Adrenal gland (tissue), 12 donors: ENCODE measurements around the gene ISG20L2. TPM values are rescaled to one million over a fixed set of nuclear protein-coding genes. Genes with fewer than 3 reads are reported as not detected.

Experiments used
- DNase-seq, 7 donors: peaks; one replicate each; pipeline ENCODE4 v3.0.0-alpha.2; 2019 to 2020
- H3K27ac ChIP-seq, 5 donors: fragments of 200-600 bp; sonication (generic) in 4 of 5; 1 replicate in 3 of 5; 2 replicates in 2 of 5; pipeline versions ENCODE4 v1.5.1 to v1.8.0; 2016 to 2020; ENCODE audit warnings: mild to moderate bottlenecking in 1 of 5
- H3K27me3 ChIP-seq: fragments of 200-600 bp; 2 replicates; pipeline ENCODE4 v1.8.0; 2021
- H3K36me3 ChIP-seq, 2 donors: fragments of 200-600 bp; replicated peaks in 1 of 2; 1 replicate in 1 of 2; 2 replicates in 1 of 2; pipeline versions ENCODE4 v1.5.1 to v1.8.0; 2018 to 2022
- H3K4me1 ChIP-seq, 2 donors: fragments of 200-600 bp; replicated peaks in 1 of 2; 1 replicate in 1 of 2; 2 replicates in 1 of 2; pipeline versions ENCODE4 v1.5.1 to v1.8.0; 2018 to 2021
- H3K4me3 ChIP-seq, 4 donors: fragments of 200-600 bp; sonication (generic) in 3 of 4; one replicate each; pipeline ENCODE4 v1.5.1; 2016 to 2018
- H3K9me3 ChIP-seq, 3 donors: fragments of 200-600 bp; sonication (generic) in 1 of 3; replicated peaks in 1 of 3; 1 replicate in 2 of 3; 2 replicates in 1 of 3; pipeline versions ENCODE4 v1.5.1 to v1.8.0; 2016 to 2021
- POLR2A ChIP-seq, 2 donors: fragments of 450-650 bp; IDR thresholded peaks; one replicate each; pipeline ENCODE4 v1.6.1; 2017; ENCODE audit warnings: antibody characterized with exemption in 2 of 2, mild to moderate bottlenecking in 2 of 2, moderate library complexity in 1 of 2
- WGBS, 4 donors: extraction: QIAGEN DNeasy Blood & Tissue Kit in 2 of 4; methylation state at CpG; one replicate each; pipeline versions ENCODE4 v1.1.5 to v1.1.7; 2013 to 2017; 5-methylcytosine and 5-hydroxymethylcytosine counted together
- intact Hi-C, 2 donors: fragments of 100-400 bp; cut with DNase I; formaldehyde crosslinking; loops; one replicate each; pipeline versions ENCODE4 v1.14.1 to v1.15.0; 2022 to 2023
- polyA plus RNA-seq, 3 donors: library from polyadenylated mRNA; stranded (reverse); fragments of 200-250 nt in 2 of 3; fragments of 350-450 nt in 1 of 3; fragmentation: Illumina TruSeq in 1 of 3; extraction: RNeasy Lipid Tissue Mini Kit (QIAGEN cat#74804) in 1 of 3; gene quantifications; one replicate each; pipeline ENCODE4 v1.2.3, GENCODE V29; 2013 to 2014
- total RNA-seq, 9 donors: library from RNA; depleted of rRNA in 4 of 9; stranded (reverse); fragments of >200 nt in 4 of 9; fragments of 120-200 nt in 1 of 9; fragmentation: NEBNext Ultra II Directional in 1 of 9; extraction: Animal tissue kit (Norgen Biotek cat#: 25700) in 1 of 9; gene quantifications; one replicate each; pipeline versions ENCODE4 v1.1.0 to v1.2.4, GENCODE V29; 2013 to 2023
- TF ChIP-seq, protein P1 (sequence below), 6 experiments: fragments of 450-650 bp in 4 of 6; fragments of 200-600 bp in 2 of 6; sonication (generic) in 1 of 6; IDR thresholded peaks; 1 replicate in 5 of 6; 2 replicates in 1 of 6; pipeline versions ENCODE4 v1.5.1 to v1.8.0; 2016 to 2021; ENCODE audit warnings: antibody characterized with exemption in 6 of 6, mild to moderate bottlenecking in 2 of 6, moderate library complexity in 1 of 6
- donor health status: healthy with polysubstance abuse.
- donor health status: Bipolar disorder and iron deficiency.
- donor health status: DM: yes; HTN: yes; CAD: no.
- donor health status: DM: no; HTN: no; CAD: no.
- donor health status: DM: no; HTN: no; CAD: no.
- donor health status: DM: yes; HTN: yes; CAD: no.

ISG20L2 gene
- total and polyA plus RNA-seq, 12 donors = 5.5 to 40.0 (median 18.3) TPM

DNA sequence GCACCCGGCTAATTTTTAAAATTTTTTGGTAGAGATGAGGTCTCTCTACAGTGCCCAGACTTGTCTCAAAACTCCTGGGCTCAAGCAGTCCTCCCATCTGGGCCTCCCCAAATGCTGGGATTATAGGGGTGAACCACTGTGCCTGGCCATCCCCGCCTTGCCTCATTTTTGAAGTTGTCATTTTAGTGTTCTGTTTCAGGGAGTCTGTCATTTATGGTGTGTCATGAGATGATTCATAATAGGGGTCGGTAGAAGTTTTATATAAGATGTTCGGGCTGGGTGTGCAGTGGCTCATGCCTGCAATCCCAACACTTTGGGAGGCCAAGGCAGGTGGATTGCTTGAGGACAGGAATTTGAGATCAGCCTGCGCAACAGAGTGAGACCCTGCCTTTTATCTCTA, 47.2 kb upstream of the ISG20L2 start:
- TF ChIP-seq, protein P1, sequence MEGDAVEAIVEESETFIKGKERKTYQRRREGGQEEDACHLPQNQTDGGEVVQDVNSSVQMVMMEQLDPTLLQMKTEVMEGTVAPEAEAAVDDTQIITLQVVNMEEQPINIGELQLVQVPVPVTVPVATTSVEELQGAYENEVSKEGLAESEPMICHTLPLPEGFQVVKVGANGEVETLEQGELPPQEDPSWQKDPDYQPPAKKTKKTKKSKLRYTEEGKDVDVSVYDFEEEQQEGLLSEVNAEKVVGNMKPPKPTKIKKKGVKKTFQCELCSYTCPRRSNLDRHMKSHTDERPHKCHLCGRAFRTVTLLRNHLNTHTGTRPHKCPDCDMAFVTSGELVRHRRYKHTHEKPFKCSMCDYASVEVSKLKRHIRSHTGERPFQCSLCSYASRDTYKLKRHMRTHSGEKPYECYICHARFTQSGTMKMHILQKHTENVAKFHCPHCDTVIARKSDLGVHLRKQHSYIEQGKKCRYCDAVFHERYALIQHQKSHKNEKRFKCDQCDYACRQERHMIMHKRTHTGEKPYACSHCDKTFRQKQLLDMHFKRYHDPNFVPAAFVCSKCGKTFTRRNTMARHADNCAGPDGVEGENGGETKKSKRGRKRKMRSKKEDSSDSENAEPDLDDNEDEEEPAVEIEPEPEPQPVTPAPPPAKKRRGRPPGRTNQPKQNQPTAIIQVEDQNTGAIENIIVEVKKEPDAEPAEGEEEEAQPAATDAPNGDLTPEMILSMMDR (IDR thresholded peaks at IDR 0.05) = no peak
- TF ChIP-seq POLR2A (IDR thresholded peaks at IDR 0.05) = no peak
- Histone ChIP-seq H3K36me3 (no peaks in the 10 kb centered on the region), H3K9me3 (no peaks in the 10 kb centered on the region), H3K27ac (peak overlapping the region in 1 of 5 donors; percentile 47), H3K4me3 (no peak overlapping the region), H3K27me3 (no peaks in the 10 kb centered on the region), H3K4me1 (peaks cover 11 to 58% of the 10 kb centered on the region in 2 donors)
- intact Hi-C loops = no loop called here
- 75 to 79% (median 77%) methylated on average over 5 of the region's 5 CpGs for WGBS, 4 donors
- peak in 1 of 7 donors; percentile 45 for DNase-seq

DNA sequence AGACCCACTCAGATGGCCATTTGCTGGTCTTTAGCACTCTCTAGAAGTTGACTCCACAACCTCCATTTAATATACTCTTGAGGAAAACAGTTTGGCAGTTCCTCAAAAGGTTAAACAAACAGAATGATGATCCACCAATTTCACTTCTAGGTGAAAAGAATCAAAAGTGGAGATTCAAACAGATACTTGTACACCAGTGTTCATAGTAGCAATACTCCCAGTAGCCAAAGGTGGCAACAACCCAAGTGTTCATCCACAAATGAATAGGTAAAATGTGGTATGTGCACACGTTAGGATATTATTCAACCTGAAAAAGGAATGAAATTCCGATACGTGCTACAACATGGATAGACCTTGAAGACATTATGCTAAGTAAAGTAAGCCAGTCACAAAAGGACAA, 45.0 kb upstream of the ISG20L2 start:
- TF ChIP-seq, protein P1 (IDR thresholded peaks at IDR 0.05) = peak in 2 of 6 experiments; percentile 11 to 12
- no peak for TF ChIP-seq POLR2A (IDR thresholded peaks at IDR 0.05)
- intact Hi-C loops = no loop called here
- peak overlapping the region in 3 of 5 donors; percentile 1 to 49 (median 46) for H3K27ac ChIP-seq
- H3K9me3 ChIP-seq = no peaks in the 10 kb centered on the region
- DNase-seq = no peak
- no peaks in the 10 kb centered on the region for H3K36me3 ChIP-seq
- no peaks in the 10 kb centered on the region for H3K27me3 ChIP-seq
- no peak overlapping the region for H3K4me3 ChIP-seq
- H3K4me1 ChIP-seq = peaks cover 15 to 78% of the 10 kb centered on the region in 2 donors
- WGBS, 4 donors = 89 to 96% (median 90%) methylated on average over 3 of the region's 3 CpGs

DNA sequence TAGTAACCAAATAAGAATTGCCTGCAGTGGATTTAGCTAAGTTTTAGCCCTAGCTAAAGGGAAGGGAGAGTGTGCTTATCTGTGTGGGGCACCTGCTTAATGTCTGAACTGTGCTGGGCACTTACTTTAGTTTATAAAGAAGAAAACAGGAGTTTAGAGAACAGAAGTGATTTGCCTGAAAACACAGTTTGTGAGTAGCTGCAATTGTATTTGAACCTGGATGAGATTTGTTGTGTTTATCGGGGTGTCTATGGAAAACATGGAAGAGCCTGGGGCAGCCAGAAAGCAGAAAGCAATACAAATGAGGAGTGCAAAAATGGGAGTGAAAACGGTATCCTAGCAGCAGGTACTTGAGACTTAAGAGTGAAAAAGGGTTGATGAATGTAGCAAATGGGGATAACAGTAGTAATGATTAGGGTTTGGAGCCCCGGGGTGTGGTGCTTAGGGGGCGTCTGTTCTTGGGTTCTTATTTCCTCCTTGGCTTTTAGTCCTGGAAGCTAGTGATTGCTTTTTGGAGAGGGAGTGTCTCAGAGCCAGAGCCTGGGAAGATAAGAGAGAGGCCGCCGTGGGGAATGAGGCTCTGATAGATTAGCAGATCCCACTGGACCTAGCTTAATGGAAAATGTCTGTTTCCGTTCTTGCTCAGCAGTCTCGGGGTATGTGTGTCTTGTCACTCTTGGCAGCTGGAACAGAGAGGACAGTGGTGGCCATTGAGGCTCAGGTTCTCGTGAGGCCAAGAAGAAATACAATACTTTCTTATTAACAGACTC, 44.3 kb upstream of the ISG20L2 start:
- peak overlapping the region in 3 of 5 donors; percentile 1 to 49 (median 46) for H3K27ac ChIP-seq
- no peaks in the 10 kb centered on the region for H3K27me3 ChIP-seq
- intact Hi-C loops = no loop called here
- H3K4me1 ChIP-seq = peaks cover 19 to 78% of the 10 kb centered on the region in 2 donors
- H3K4me3 ChIP-seq = no peak overlapping the region
- WGBS, 4 donors = 43 to 52% (median 48%) methylated on average over 9 of the region's 9 CpGs
- H3K36me3 ChIP-seq = no peaks in the 10 kb centered on the region
- DNase-seq = peak in 4 of 7 donors; percentile 37 to 73 (median 39)
- H3K9me3 ChIP-seq = no peaks in the 10 kb centered on the region
- TF ChIP-seq POLR2A (IDR thresholded peaks at IDR 0.05) = no peak
- TF ChIP-seq, protein P1 (IDR thresholded peaks at IDR 0.05) = no peak

DNA sequence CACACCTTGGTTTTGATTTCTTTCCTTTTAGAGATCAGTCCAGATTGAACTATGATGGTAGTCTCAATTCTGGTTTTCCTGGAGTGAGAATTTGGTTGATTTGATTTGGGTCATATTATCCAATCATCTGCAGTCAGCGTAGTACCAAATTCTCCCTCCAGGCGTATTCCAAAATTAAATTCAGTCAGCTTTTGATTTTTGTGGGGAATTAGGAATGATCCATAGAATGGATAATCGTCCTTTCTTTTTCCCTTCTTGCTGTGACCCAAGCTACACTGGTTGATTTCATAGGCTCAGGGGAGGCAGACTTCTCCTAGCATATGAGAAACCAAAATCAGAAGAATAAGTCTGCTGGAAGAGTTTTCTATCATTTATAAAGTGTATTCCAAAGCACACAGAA, 43.7 kb upstream of the ISG20L2 start:
- no peaks in the 10 kb centered on the region for H3K27me3 ChIP-seq
- H3K36me3 ChIP-seq = no peaks in the 10 kb centered on the region
- intact Hi-C loops = no loop called here
- no peak for DNase-seq
- H3K4me1 ChIP-seq = peaks cover 19 to 71% of the 10 kb centered on the region in 2 donors
- H3K4me3 ChIP-seq = no peak overlapping the region
- no peaks in the 10 kb centered on the region for H3K9me3 ChIP-seq
- H3K27ac ChIP-seq = peak overlapping the region in 1 of 5 donors; percentile 46
- WGBS, 4 donors = 71 to 83% (median 77%) methylated on average over 3 of the region's 3 CpGs
- no peak for TF ChIP-seq POLR2A (IDR thresholded peaks at IDR 0.05)
- TF ChIP-seq, protein P1 (IDR thresholded peaks at IDR 0.05) = peak in 1 of 6 experiments; percentile 14
